Cerebellar nuclear complex (tissue), 1 donor: Measurements from ENCODE around the gene KRT76.
"Not testable (repeated sequence)": the region's sequence is repeated elsewhere in the genome, so short reads cannot be mapped to it uniquely, and the experiment has no call there.

Experiments used
- DNase-seq, 2 experiments: peaks; one replicate each; lab custom pipeline; 2025; lab: John Stamatoyannopoulos, UW

The KRT76 gene

GRCh38 chr12:52781399-52782082, 4.4 kb upstream of the KRT76 start:
- no peak for DNase-seq

GRCh38 chr12:52779914-52780313, 2.8 kb upstream of the KRT76 start:
- DNase-seq: no peak

- DNase-seq: no peak
Measured at GRCh38 chr12:52778833-52779232, 1.7 kb upstream of the KRT76 start.

- no peak for DNase-seq
Measured at GRCh38 chr12:52777566-52777965, 421 bp upstream of the KRT76 start.

- DNase-seq: no peak
Measured at GRCh38 chr12:52776435-52776834, 710 bp downstream of the KRT76 start.

GRCh38 chr12:52774629-52775250, 2.4 kb downstream of the KRT76 start:
- no peak for DNase-seq

GRCh38 chr12:52772772-52773171, 4.4 kb downstream of the KRT76 start:
- DNase-seq: no peak

GRCh38 chr12:52772188-52772587, 5.0 kb downstream of the KRT76 start:
- DNase-seq: no peak

GRCh38 chr12:52771505-52771904, 5.6 kb downstream of the KRT76 start:
- no peak for DNase-seq

- no peak for DNase-seq
Measured at GRCh38 chr12:52771088-52771487, 6.1 kb downstream of the KRT76 start.

- no peak for DNase-seq
Measured at GRCh38 chr12:52769946-52770345, 7.2 kb downstream of the KRT76 start.

- DNase-seq: no peak
Measured at GRCh38 chr12:52769354-52769753, 7.8 kb downstream of the KRT76 start.

GRCh38 chr12:52768479-52769200, 8.5 kb downstream of the KRT76 start:
- no peak for DNase-seq

- DNase-seq: no peak
Measured at GRCh38 chr12:52767427-52767826, 9.7 kb downstream of the KRT76 start.

- no peak for DNase-seq
Measured at GRCh38 chr12:52767020-52767379, 10.1 kb downstream of the KRT76 start.

- DNase-seq: no peak
Measured at GRCh38 chr12:52766351-52767019, 10.7 kb downstream of the KRT76 start.

GRCh38 chr12:52765702-52766101, 11.4 kb downstream of the KRT76 start:
- DNase-seq: no peak

- no peak for DNase-seq
Measured at GRCh38 chr12:52763991-52764390, 13.2 kb downstream of the KRT76 start.

- no peak for DNase-seq
Measured at GRCh38 chr12:52763036-52763659, 14.0 kb downstream of the KRT76 start.

- no peak for DNase-seq
Measured at GRCh38 chr12:52761802-52762201, 15.3 kb downstream of the KRT76 start.

- not testable (repeated sequence) for DNase-seq
Measured at GRCh38 chr12:52761218-52761617, 15.9 kb downstream of the KRT76 start.

- DNase-seq: no peak
Measured at GRCh38 chr12:52760623-52761022, 16.5 kb downstream of the KRT76 start.
